K562 (cell line): Measurements from ENCODE around the gene SPRED2. TPM values are rescaled to one million over a fixed set of nuclear protein-coding genes. Genes with fewer than 3 reads are reported as not detected.

Experiments used
- ATAC-seq: fragments of 200-7000 bp; cut with Tn5 transposase; 3 replicates; pipeline ENCODE4 v1.9.1; 2020; ENCODE audit warnings: moderate library complexity
- BruUV-seq: library from RNA; stranded (reverse); fragments of 400-500 nt; replicated peaks from 2 replicates; lab custom pipeline; 2021; lab: Mats Ljungman, UMichigan
- CTCF ChIA-PET: fragments of 300-600 bp; formaldehyde crosslinking; extraction: SDS; loops from one replicate; lab custom pipeline; 2021; ENCODE audit warnings: low intra/inter-chr PET ratio; lab: Yijun Ruan, JAX
- POLR2A ChIA-PET: fragments of 300-600, 350-650 bp; sonication (Branson Sonifier 250); formaldehyde crosslinking; extraction: SDS; loops from one replicate; lab custom pipeline; 2021; ENCODE audit warnings: antibody characterized with exemption, inconsistent platforms; lab: Yijun Ruan, JAX
- DNase-seq, 4 experiments: peaks; one replicate each; pipeline versions ENCODE4 v3.0.0 to v3.0.0-alpha.2; 2011 to 2018; ENCODE audit warnings: low spot score in 3 of 4, mixed read lengths in 3 of 4; ENCODE audit errors: extremely low read depth in 1 of 4
- FAIRE-seq: peaks from 2 replicates; lab custom pipeline; 2011; peaks lifted over from hg19 to GRCh38; lab: Jason Lieb, UNC
- H2AFZ ChIP-seq: 2 replicates; pipeline ENCODE4 v1.6.0; 2011; ENCODE audit warnings: low read depth, low read length, control low read depth, inconsistent platforms
- H3K27ac ChIP-seq: fragments of 200-600 bp; 3 replicates; pipeline ENCODE4 v1.8.0; 2011; ENCODE audit warnings: low read depth, mild to moderate bottlenecking, control low read depth, inconsistent platforms, low read length, moderate library complexity, mixed read lengths; ENCODE audit errors: extremely low read depth
- H3K27me3 ChIP-seq, 2 experiments: fragments of 300-600 bp in 1 of 2; 2 replicates in 1 of 2; 3 replicates in 1 of 2; pipeline versions ENCODE4 v1.6.0 to v1.8.0; 2011; ENCODE audit warnings: inconsistent platforms in 2 of 2, low read length in 2 of 2, mild to moderate bottlenecking in 1 of 2, mixed read lengths in 1 of 2, moderate library complexity in 1 of 2; ENCODE audit not compliant: control insufficient read depth in 2 of 2, insufficient read depth in 2 of 2
- H3K36me3 ChIP-seq: fragments of 300-600 bp; 3 replicates; pipeline ENCODE4 v1.8.0; 2011; ENCODE audit warnings: mild to moderate bottlenecking, low read length, inconsistent platforms; ENCODE audit not compliant: control insufficient read depth, insufficient read depth
- H3K4me1 ChIP-seq, 2 experiments: fragments of 200-600 bp in 1 of 2; replicated peaks in 1 of 2; 2 replicates in 1 of 2; 3 replicates in 1 of 2; pipeline versions ENCODE4 v1.5.1 to v1.8.0; 2011; ENCODE audit warnings: inconsistent platforms in 2 of 2, low read length in 2 of 2, mild to moderate bottlenecking in 1 of 2, mixed read lengths in 1 of 2, moderate library complexity in 1 of 2; ENCODE audit not compliant: control insufficient read depth in 2 of 2, insufficient read depth in 2 of 2
- H3K4me2 ChIP-seq: 2 replicates; pipeline ENCODE4 v1.6.1; 2011; ENCODE audit warnings: low read length, control low read depth, inconsistent platforms, mixed read lengths; ENCODE audit not compliant: insufficient read depth
- H3K4me3 ChIP-seq: fragments of 200-600 bp; sonication (generic), shearing (Covaris generic); 2 replicates; pipeline ENCODE4 v1.5.1; 2016; ENCODE audit warnings: control low read depth, inconsistent platforms
- H3K79me2 ChIP-seq: fragments of 200-600 bp; 3 replicates; pipeline ENCODE4 v1.8.0; 2011; ENCODE audit warnings: low read length, inconsistent platforms; ENCODE audit not compliant: control insufficient read depth, insufficient read depth
- H3K9ac ChIP-seq, 2 experiments: 2 replicates each; pipeline versions ENCODE4 v1.6.0 to v1.6.1; 2011; ENCODE audit warnings: low read depth in 2 of 2, low read length in 2 of 2, control low read depth in 1 of 2, inconsistent platforms in 1 of 2, mild to moderate bottlenecking in 1 of 2, mixed read lengths in 1 of 2; ENCODE audit not compliant: insufficient read depth in 1 of 2
- H3K9me1 ChIP-seq: one replicate; pipeline ENCODE4 v1.6.0; 2011; ENCODE audit warnings: inconsistent platforms, mild to moderate bottlenecking, low read length, moderate library complexity; ENCODE audit not compliant: control insufficient read depth, insufficient read depth
- H3K9me3 ChIP-seq: replicated peaks from 2 replicates; pipeline ENCODE4 v1.5.1; 2011; ENCODE audit warnings: low read depth, low read length, inconsistent platforms; ENCODE audit not compliant: control insufficient read depth, insufficient read depth
- H4K20me1 ChIP-seq: replicated peaks from 2 replicates; pipeline ENCODE4 v1.6.1; 2011; ENCODE audit warnings: low read length, inconsistent platforms, mixed read lengths; ENCODE audit not compliant: control insufficient read depth, insufficient read depth
- ELF1 ChIP-seq: fragments of 200-800 bp; sonication (Bioruptor generic); IDR thresholded peaks from 2 replicates; pipeline ENCODE4 v1.6.1; 2016; ENCODE audit warnings: missing genetic modification characterization, missing compliant biosample characterization
- KDM2B ChIP-seq: fragments of 250-450 bp; sonication (Bioruptor Pico); IDR thresholded peaks from 2 replicates; pipeline ENCODE4 v1.8.0; 2021; ENCODE audit warnings: mild to moderate bottlenecking, moderate library complexity
- MTF1 ChIP-seq: fragments of 250-450 bp; sonication (Bioruptor Pico); IDR thresholded peaks from 2 replicates; pipeline ENCODE4 v1.9.0; 2021; ENCODE audit warnings: moderate library complexity, mild to moderate bottlenecking, inconsistent platforms, borderline replicate concordance
- PBX2 ChIP-seq, 2 experiments: IDR thresholded peaks in 1 of 2; conservative IDR thresholded peaks in 1 of 2; 2 replicates each; pipeline ENCODE4 v1.6.1; 2016; ENCODE audit warnings: low read depth in 2 of 2, mild to moderate bottlenecking in 1 of 2, missing compliant biosample characterization in 1 of 2, missing genetic modification characterization in 1 of 2, moderate library complexity in 1 of 2
- U2AF1 ChIP-seq: fragments of 200-400 bp; formaldehyde crosslinking; optimal IDR thresholded peaks from 2 replicates; pipeline ENCODE3; 2017; ENCODE audit warnings: mild to moderate bottlenecking, low read depth, low read length, moderate library complexity
- XRCC3 ChIP-seq: fragments of 450-650 bp; IDR thresholded peaks from 2 replicates; pipeline ENCODE4 v1.6.1; 2017; ENCODE audit warnings: mild to moderate bottlenecking, moderate library complexity
- YY1 ChIP-seq, 3 experiments: IDR thresholded peaks; 2 replicates each; pipeline ENCODE4 v1.6.1; 2011; ENCODE audit warnings: low read length in 2 of 3, mild to moderate bottlenecking in 2 of 3, moderate library complexity in 2 of 3, borderline replicate concordance in 1 of 3, control low read depth in 1 of 3, low read depth in 1 of 3; ENCODE audit not compliant: insufficient read depth in 3 of 3, insufficient replicate concordance in 2 of 3, control insufficient read depth in 1 of 3, insufficient read length in 1 of 3; ENCODE audit errors: extremely low read depth in 1 of 3
- ZBTB33 ChIP-seq: sonication (generic); formaldehyde crosslinking; IDR thresholded peaks from 2 replicates; pipeline ENCODE4 v1.8.1; 2023; ENCODE audit warnings: mild to moderate bottlenecking, missing genetic modification reagents
- ZFP36 ChIP-seq: fragments of 150-350 bp; IDR thresholded peaks from 2 replicates; pipeline ENCODE4 v1.6.1; 2018; ENCODE audit warnings: low read length, low read depth; ENCODE audit not compliant: partially characterized antibody
- ZNF253 ChIP-seq: fragments of 250-450 bp; sonication (Bioruptor Pico); conservative IDR thresholded peaks from 2 replicates; pipeline ENCODE4 v1.6.1; 2021; ENCODE audit warnings: mild to moderate bottlenecking
- WGBS: fragments of 100-300 bp; shearing (Covaris generic); methylation state at CpG from one replicate; pipeline ENCODE4 v1.1.6; 2016; ENCODE audit warnings: low coverage, mixed read lengths; ENCODE audit not compliant: insufficient coverage; ENCODE audit errors: missing lambda C conversion rate; 5-methylcytosine and 5-hydroxymethylcytosine counted together
- in situ Hi-C: fragments of 300-500 bp; cut with MboI; formaldehyde crosslinking; loops from 4 replicates; pipeline ENCODE4 v1.15.0; 2018; ENCODE audit warnings: inconsistent platforms, mixed read lengths
- intact Hi-C: fragments of 100-400 bp; cut with micrococcal nuclease; formaldehyde crosslinking; loops from 2 replicates; pipeline ENCODE4 v1.14.2; 2022
- polyA plus RNA-seq, 8 experiments: library from polyadenylated mRNA; depleted of rRNA in 4 of 8; stranded (reverse) in 5 of 8; unstranded in 3 of 8; fragments of >200 nt; fragmentation: Nextera tagmentation in 2 of 8; fragmentation: Illumina TruSeq in 1 of 8; extraction: Ambion mirVana in 2 of 8; extraction: Trizol in 1 of 8; gene quantifications; 2 replicates each; pipeline versions ENCODE4 v1.2.1 to v1.2.3, GENCODE V29; 2011 to 2014; ENCODE audit warnings: inconsistent platforms in 1 of 8, missing spikeins in 1 of 8
- total RNA-seq, 7 experiments: library from RNA; depleted of rRNA in 6 of 7; stranded (reverse); fragments of >200 nt in 6 of 7; fragmentation: Illumina TruSeq in 2 of 7; extraction: Trizol in 2 of 7; gene quantifications; 2 replicates each; pipeline versions ENCODE4 v1.2.1 to v1.2.3, GENCODE V29; 2011 to 2021; ENCODE audit warnings: low replicate concordance in 1 of 7
- TF ChIP-seq, protein P1 (sequence below): fragments of 450-650 bp; IDR thresholded peaks from 2 replicates; pipeline ENCODE4 v1.6.1; 2016; ENCODE audit warnings: low read depth, mild to moderate bottlenecking, moderate library complexity

SPRED2 gene
- total and polyA plus RNA-seq, 9 of the 15 experiments (the other 6 are each of a cell fraction or from before 2014, with no cell fraction given): 4.6 to 50.8 (median 14.1) TPM

GRCh38 chr2:65375723-65376122 lies 56.7 kb downstream of the SPRED2 start:
- H3K9me3 ChIP-seq: no peaks in the 10 kb centered on the region
- FAIRE-seq (no peak), ATAC-seq (no peak), DNase-seq (no peak)
- no peak overlapping the region for H3K27ac ChIP-seq
- peaks cover 98% of the 10 kb centered on the region for H3K79me2 ChIP-seq
- TF ChIP-seq ELF1: no peak
- TF ChIP-seq YY1 (IDR thresholded peaks at IDR 0.05; ENCODE audit: borderline replicate concordance in 1 of 3, control insufficient read depth in 1 of 3, extremely low read depth in 1 of 3, insufficient read depth in 3 of 3, insufficient read length in 1 of 3, insufficient replicate concordance in 2 of 3, low read depth in 1 of 3, low read length in 2 of 3): no peak
- TF ChIP-seq, protein P1, sequence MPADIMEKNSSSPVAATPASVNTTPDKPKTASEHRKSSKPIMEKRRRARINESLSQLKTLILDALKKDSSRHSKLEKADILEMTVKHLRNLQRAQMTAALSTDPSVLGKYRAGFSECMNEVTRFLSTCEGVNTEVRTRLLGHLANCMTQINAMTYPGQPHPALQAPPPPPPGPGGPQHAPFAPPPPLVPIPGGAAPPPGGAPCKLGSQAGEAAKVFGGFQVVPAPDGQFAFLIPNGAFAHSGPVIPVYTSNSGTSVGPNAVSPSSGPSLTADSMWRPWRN: no peak
- no peak for TF ChIP-seq MTF1 (CRISPR knock-in tag)
- no peak for TF ChIP-seq ZFP36
- no peak for TF ChIP-seq ZBTB33
- no peak for TF ChIP-seq U2AF1
- TF ChIP-seq PBX2 (CRISPR knock-in tag; IDR thresholded peaks at IDR 0.05; ENCODE audit: low read depth): no peak
- no peak for TF ChIP-seq PBX2 (tag; conservative IDR thresholded peaks at IDR 0.05; ENCODE audit: low read depth)
- no peak for TF ChIP-seq XRCC3
- no peak for TF ChIP-seq ZNF253 (CRISPR knock-in tag)
- no peak for TF ChIP-seq KDM2B
- H2AFZ ChIP-seq: no peak overlapping the region
- ChIA-PET CTCF (no interaction called here), POLR2A (interaction anchor here (1.2 to 1.8 kb wide), 2 partner anchors 9 to 32 kb away, joined by 3 to 7 read pairs; no protein-coding TSS in a partner anchor)
- H3K4me1 ChIP-seq: peaks cover 9 to 81% of the 10 kb centered on the region in 2 experiments; a peak in 4 of 5 replicates
- in situ Hi-C loops (no loop called here), intact Hi-C loops (no loop called here)
- H3K27me3 ChIP-seq: no peaks in the 10 kb centered on the region
- no peak overlapping the region for H3K4me2 ChIP-seq
- no peak overlapping the region for H3K9ac ChIP-seq
- H4K20me1 ChIP-seq: peaks cover 46% of the 10 kb centered on the region
- no peak overlapping the region for H3K4me3 ChIP-seq
- WGBS: 70% methylated on average over 4 of the region's 4 CpGs
- H3K36me3 ChIP-seq: peaks cover 42% of the 10 kb centered on the region
- peaks cover 9% of the 10 kb centered on the region for H3K9me1 ChIP-seq
- BruUV-seq: no TSS peak
